IMR-90 (cell line): ENCODE measurements around the gene TTC7B. TPM values are rescaled to one million over a fixed set of nuclear protein-coding genes. Genes with fewer than 3 reads are reported as not detected.
A peak's percentile ranks its signal among the peaks of the same experiment; 100 is the strongest.
"Not testable (repeated sequence)": the region's sequence is repeated elsewhere in the genome, so short reads cannot be mapped to it uniquely, and the experiment has no call there.

Experiments used
- ATAC-seq: fragments of 200-7000 bp; cut with Tn5 transposase; 2 replicates; pipeline ENCODE4 v1.9.1; 2020; ENCODE audit warnings: low read depth, mild to moderate bottlenecking, moderate library complexity
- BruUV-seq: library from RNA; stranded (reverse); fragments of 400-500 nt; replicated peaks from 2 replicates; lab custom pipeline; 2021; lab: Mats Ljungman, UMichigan
- CTCF ChIA-PET: fragments of 300-600 bp; formaldehyde crosslinking; extraction: SDS; loops from one replicate; lab custom pipeline; 2021; ENCODE audit warnings: antibody characterized with exemption; lab: Yijun Ruan, JAX
- POLR2A ChIA-PET: fragments of 300-600 bp; sonication (Branson Sonifier 250); formaldehyde crosslinking; loops from one replicate; lab custom pipeline; 2022; ENCODE audit warnings: antibody characterized with exemption; ENCODE audit not compliant: unreplicated experiment; lab: Charles Lee
- DNase-seq: peaks from one replicate; pipeline ENCODE4 v3.0.0; 2013
- H2AFZ ChIP-seq: replicated peaks from 2 replicates; pipeline ENCODE3; 2013; ENCODE audit warnings: low read length, mild to moderate bottlenecking; ENCODE audit not compliant: poor library complexity
- H2AK5ac ChIP-seq: 2 replicates; pipeline ENCODE4 v1.6.1; 2013; ENCODE audit warnings: low read depth, low read length, inconsistent platforms
- H2AK9ac ChIP-seq: replicated peaks from 2 replicates; pipeline ENCODE3; 2013; ENCODE audit warnings: mild to moderate bottlenecking, low read depth, low read length, moderate library complexity; ENCODE audit not compliant: poor library complexity
- H2BK120ac ChIP-seq: 2 replicates; pipeline ENCODE4 v1.6.1; 2013; ENCODE audit warnings: low read depth, low read length, inconsistent platforms
- H2BK15ac ChIP-seq: 3 replicates; pipeline ENCODE4 v1.6.1; 2013; ENCODE audit warnings: low read depth, low read length, inconsistent platforms
- H2BK20ac ChIP-seq: 2 replicates; pipeline ENCODE4 v1.6.1; 2013; ENCODE audit warnings: low read depth, mild to moderate bottlenecking, inconsistent platforms, low read length, moderate library complexity
- H2BK5ac ChIP-seq: 2 replicates; pipeline ENCODE4 v1.6.1; 2013; ENCODE audit warnings: mild to moderate bottlenecking, low read depth, low read length, inconsistent platforms; ENCODE audit not compliant: poor library complexity, severe bottlenecking
- H3K14ac ChIP-seq: replicated peaks from 2 replicates; pipeline ENCODE4 v1.6.1; 2013; ENCODE audit warnings: low read depth, low read length, inconsistent platforms
- H3K18ac ChIP-seq: 2 replicates; pipeline ENCODE4 v1.6.1; 2013; ENCODE audit warnings: low read depth, low read length, control low read depth
- H3K23ac ChIP-seq: 2 replicates; pipeline ENCODE4 v1.6.1; 2013; ENCODE audit warnings: low read depth, low read length, inconsistent platforms
- H3K27ac ChIP-seq: 2 replicates; pipeline ENCODE4 v1.5.1; 2013; ENCODE audit warnings: mild to moderate bottlenecking, control low read depth, low read length; ENCODE audit not compliant: insufficient read depth
- H3K27me3 ChIP-seq: 2 replicates; pipeline ENCODE4 v1.6.1; 2013; ENCODE audit warnings: low read length; ENCODE audit not compliant: control insufficient read depth, insufficient read depth
- H3K36me3 ChIP-seq: 2 replicates; pipeline ENCODE4 v1.6.1; 2013; ENCODE audit warnings: low read length, mixed read lengths; ENCODE audit not compliant: control insufficient read depth, insufficient read depth
- H3K4ac ChIP-seq: 2 replicates; pipeline ENCODE4 v1.6.1; 2013; ENCODE audit warnings: low read depth, low read length, inconsistent platforms
- H3K4me1 ChIP-seq: 2 replicates; pipeline ENCODE4 v1.6.1; 2013; ENCODE audit warnings: low read length, mixed read lengths; ENCODE audit not compliant: control insufficient read depth, insufficient read depth
- H3K4me2 ChIP-seq: 2 replicates; pipeline ENCODE4 v1.6.1; 2013; ENCODE audit warnings: low read depth, mild to moderate bottlenecking, control low read depth, low read length, moderate library complexity
- H3K4me3 ChIP-seq: 2 replicates; pipeline ENCODE4 v1.5.1; 2013; ENCODE audit warnings: low read depth, mild to moderate bottlenecking, control low read depth, low read length, moderate library complexity; ENCODE audit not compliant: insufficient read depth
- H3K56ac ChIP-seq: 2 replicates; pipeline ENCODE4 v1.6.1; 2013; ENCODE audit warnings: low read length, inconsistent platforms; ENCODE audit not compliant: insufficient read depth; ENCODE audit errors: extremely low read depth
- H3K79me1 ChIP-seq, 2 experiments: 2 replicates each; pipeline ENCODE4 v1.6.1; 2013; ENCODE audit warnings: low read length in 2 of 2, inconsistent platforms in 1 of 2, low read depth in 1 of 2
- H3K9ac ChIP-seq: 2 replicates; pipeline ENCODE4 v1.6.1; 2013; ENCODE audit warnings: low read depth, low read length, control low read depth
- H3K9me1 ChIP-seq: 2 replicates; pipeline ENCODE4 v1.6.1; 2013; ENCODE audit warnings: low read length, inconsistent platforms; ENCODE audit not compliant: insufficient read depth
- H3K9me3 ChIP-seq: 2 replicates; pipeline ENCODE4 v1.6.1; 2013; ENCODE audit warnings: low read length; ENCODE audit not compliant: control insufficient read depth, insufficient read depth
- H4K20me1 ChIP-seq: 2 replicates; pipeline ENCODE4 v1.6.1; 2013; ENCODE audit warnings: low read length, inconsistent platforms; ENCODE audit not compliant: insufficient read depth
- H4K5ac ChIP-seq: 2 replicates; pipeline ENCODE4 v1.6.1; 2013; ENCODE audit warnings: mild to moderate bottlenecking, low read depth, low read length, control low read depth
- H4K8ac ChIP-seq, 2 experiments: 2 replicates each; pipeline ENCODE4 v1.6.1; 2013; ENCODE audit warnings: low read depth in 2 of 2, low read length in 2 of 2, control low read depth in 1 of 2, inconsistent platforms in 1 of 2
- H4K91ac ChIP-seq: 2 replicates; pipeline ENCODE4 v1.6.1; 2013; ENCODE audit warnings: low read depth, low read length, inconsistent platforms; ENCODE audit not compliant: insufficient read depth
- WGBS, 2 experiments: methylation state at CpG; one replicate each; pipeline versions ENCODE4 v1.1.5 to v1.1.7; 2013; ENCODE audit warnings: missing lambda C conversion rate in 2 of 2; ENCODE audit not compliant: insufficient read length in 1 of 2; ENCODE audit errors: extremely low coverage in 2 of 2; 5-methylcytosine and 5-hydroxymethylcytosine counted together
- dilution Hi-C: fragments of 300-500 bp; cut with HindIII; formaldehyde crosslinking; loops from one replicate; pipeline ENCODE4 v1.14.3; 2018; ENCODE audit warnings: low sequenced_read_pairs; ENCODE audit not compliant: unreplicated experiment
- in situ Hi-C: fragments of 300-500 bp; cut with MboI; formaldehyde crosslinking; loops from 3 replicates; pipeline ENCODE4 v1.14.3; 2019; ENCODE audit warnings: low sequenced_read_pairs, inconsistent platforms, mixed read lengths
- intact Hi-C: fragments of 100-400 bp; cut with micrococcal nuclease; formaldehyde crosslinking; loops from 2 replicates; pipeline ENCODE4 v1.10.0; 2022
- polyA plus RNA-seq, 3 experiments: library from polyadenylated mRNA; depleted of rRNA; stranded (reverse); fragments of >200 nt; gene quantifications; 2 replicates each; pipeline ENCODE4 v1.2.3, GENCODE V29; 2012; ENCODE audit warnings: low replicate concordance in 1 of 3
- total RNA-seq: library from RNA; depleted of rRNA; stranded (reverse); fragments of >200 nt; gene quantifications from 2 replicates; pipeline ENCODE4 v1.2.3, GENCODE V29; 2012

The TTC7B gene
- total and polyA plus RNA-seq, 2 of the 4 experiments (the other 2 are of a cell fraction): 18.1 to 35.3 TPM

DNA sequence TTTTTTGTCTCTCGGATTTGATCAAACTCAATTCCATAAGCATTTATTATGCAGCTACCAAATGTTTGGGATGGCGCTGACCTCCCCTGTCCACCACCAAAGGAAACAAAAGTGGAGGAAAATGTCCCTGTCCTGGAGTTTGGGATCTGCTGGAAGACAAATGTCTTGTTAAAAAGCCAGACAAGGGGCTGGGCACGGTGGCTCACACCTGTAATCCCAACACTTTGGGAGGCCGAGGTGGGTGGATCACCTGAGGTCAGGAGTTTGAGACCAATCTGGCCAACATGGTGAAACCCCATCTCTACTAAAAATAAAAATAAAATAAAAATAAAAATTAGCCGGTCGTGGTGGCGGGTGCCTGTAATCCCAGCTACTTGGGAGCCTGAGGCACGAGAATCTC, 22.3 kb upstream of the TTC7B start:
- BruUV-seq, H2BK120ac ChIP-seq, H3K4me3 ChIP-seq, H2AK9ac ChIP-seq, H3K56ac ChIP-seq, H3K9ac ChIP-seq, in situ Hi-C loops, H3K23ac ChIP-seq, H3K4me1 ChIP-seq, dilution Hi-C loops, ATAC-seq, H3K27me3 ChIP-seq, H4K20me1 ChIP-seq, H4K5ac ChIP-seq, H2AK5ac ChIP-seq, H3K36me3 ChIP-seq, H3K79me1 ChIP-seq, H4K91ac ChIP-seq, H3K27ac ChIP-seq, H4K8ac ChIP-seq, H2AFZ ChIP-seq, H3K14ac ChIP-seq, H3K9me1 ChIP-seq, intact Hi-C loops, H3K4me2 ChIP-seq, DNase-seq, H2BK5ac ChIP-seq, H3K18ac ChIP-seq, H3K9me3 ChIP-seq: not testable (repeated sequence)
- WGBS, 2 experiments: no CpG with 5 or more reads among the region's 8 CpGs
- Histone ChIP-seq H2BK20ac (peak overlapping the region; percentile 69; the same call in 1 of the 2 replicates), H2BK15ac (peak overlapping the region; percentile 31; the same call in 1 of the 3 replicates), H3K4ac (peak overlapping the region; percentile 51)
- POLR2A ChIA-PET: interaction anchor here (0.9 kb wide), 1 partner anchor 20 kb away, joined by 4 read pairs; no protein-coding TSS in a partner anchor
- CTCF ChIA-PET: interaction anchor here (0.6 kb wide), 1 partner anchor 22 kb away, joined by 3 read pairs; the partner anchor contains the start of gene TTC7B
